ENCODE measurements around the gene DPM1.
"Not testable (repeated sequence)": the region's sequence is repeated elsewhere in the genome, so short reads cannot be mapped to it uniquely, and the experiment has no call there.

Gene DPM1

DNA sequence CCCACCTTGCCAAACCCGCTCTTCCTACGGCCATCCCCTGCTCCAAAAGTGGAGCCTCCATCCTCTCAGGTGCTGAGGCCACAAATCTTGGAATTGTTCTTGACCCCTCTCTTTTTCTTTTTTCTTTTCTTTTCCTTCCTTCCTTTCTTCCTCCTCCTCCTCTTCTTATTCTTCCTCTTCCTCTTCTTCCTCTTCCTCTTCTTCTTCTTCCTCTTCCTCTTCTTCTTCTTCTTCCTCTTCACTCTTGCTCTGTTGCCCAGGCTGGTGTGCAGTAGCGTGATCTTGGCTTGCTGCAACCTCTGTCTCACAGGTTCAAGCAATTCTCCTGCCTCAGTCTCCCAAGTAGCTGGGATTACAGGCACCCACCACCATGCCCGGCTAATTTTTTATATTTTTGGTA lies 20.2 kb upstream of the DPM1 start:
- not testable (repeated sequence) for DNase-seq

- DNase-seq = no peak
Observed at GRCh38 chr20:50977066-50978021, 19.0 kb upstream of the DPM1 start.

DNA sequence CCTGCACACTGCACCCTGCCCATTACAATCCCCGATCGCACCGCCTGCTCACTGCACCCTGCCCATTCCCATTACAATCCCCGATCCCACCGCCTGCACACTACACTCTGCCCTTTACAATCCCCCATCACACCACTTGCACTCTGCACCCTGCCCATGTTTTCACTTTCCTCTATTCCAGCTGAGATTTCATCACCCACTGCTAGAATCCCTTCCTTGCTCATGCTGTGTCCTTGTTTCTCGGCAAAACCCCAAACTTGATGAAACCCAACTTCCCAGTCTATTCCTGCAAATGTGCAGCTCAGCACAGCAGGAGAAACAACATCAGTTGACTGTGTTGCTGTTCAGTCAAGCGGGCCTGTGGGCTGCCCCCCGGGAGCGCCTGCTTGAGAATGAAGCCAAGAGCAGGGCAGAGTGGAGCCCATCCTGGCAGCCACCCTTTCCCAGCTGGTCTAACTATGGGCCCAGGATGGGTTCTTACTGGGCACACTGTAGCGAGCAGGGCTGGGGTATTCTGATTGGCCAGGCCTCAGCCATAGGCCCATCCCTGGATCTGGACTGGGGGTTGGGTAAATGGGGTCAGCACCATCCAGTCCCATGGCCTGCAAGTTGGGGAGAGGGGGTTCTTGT lies 17.5 kb upstream of the DPM1 start:
- DNase-seq = no peak

DNA sequence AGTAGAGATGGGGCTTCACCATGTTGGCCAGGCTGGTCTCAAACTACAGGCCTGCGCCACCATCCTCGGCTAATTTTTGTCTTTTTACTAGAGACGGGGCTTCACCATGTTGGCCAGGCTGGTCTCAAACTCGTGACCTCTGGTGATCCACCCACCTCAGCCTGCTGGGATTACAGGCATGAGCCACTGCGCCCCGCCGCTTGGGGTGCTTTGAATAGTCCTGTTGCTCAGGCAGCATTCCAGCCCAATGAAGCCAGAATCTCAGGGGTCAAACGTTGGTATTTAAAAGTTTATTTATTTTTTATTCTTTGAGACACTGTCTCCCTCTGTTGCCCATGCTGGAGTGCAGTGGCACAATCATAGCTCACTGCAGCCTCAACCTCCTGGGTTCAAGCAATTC lies 11.6 kb upstream of the DPM1 start:
- no peak for DNase-seq

DNA sequence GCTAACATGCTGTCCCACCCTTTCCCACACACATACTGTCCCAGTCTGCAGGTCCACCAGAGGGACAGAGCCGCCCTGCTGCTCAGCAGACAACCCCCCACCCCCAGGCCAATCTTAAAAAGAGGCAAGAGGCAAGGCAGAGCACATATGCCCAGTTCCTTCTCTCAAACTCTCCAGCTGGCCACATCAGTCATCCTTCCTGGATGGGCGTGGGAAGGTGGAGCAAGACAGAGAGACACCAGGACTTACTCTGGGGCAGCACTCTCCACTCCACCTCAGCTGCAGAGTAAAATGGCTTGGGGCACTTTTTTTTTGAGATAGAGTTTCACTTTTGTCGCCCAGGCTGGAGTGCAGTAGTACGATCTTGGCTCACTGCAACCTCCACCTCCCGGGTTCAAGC lies 11.1 kb upstream of the DPM1 start:
- no peak for DNase-seq

GRCh38 chr20:50968289-50968688 lies 10.0 kb upstream of the DPM1 start:
- DNase-seq = no peak

- DNase-seq = no peak
Observed at GRCh38 chr20:50967586-50967985, 9.3 kb upstream of the DPM1 start.

DNA sequence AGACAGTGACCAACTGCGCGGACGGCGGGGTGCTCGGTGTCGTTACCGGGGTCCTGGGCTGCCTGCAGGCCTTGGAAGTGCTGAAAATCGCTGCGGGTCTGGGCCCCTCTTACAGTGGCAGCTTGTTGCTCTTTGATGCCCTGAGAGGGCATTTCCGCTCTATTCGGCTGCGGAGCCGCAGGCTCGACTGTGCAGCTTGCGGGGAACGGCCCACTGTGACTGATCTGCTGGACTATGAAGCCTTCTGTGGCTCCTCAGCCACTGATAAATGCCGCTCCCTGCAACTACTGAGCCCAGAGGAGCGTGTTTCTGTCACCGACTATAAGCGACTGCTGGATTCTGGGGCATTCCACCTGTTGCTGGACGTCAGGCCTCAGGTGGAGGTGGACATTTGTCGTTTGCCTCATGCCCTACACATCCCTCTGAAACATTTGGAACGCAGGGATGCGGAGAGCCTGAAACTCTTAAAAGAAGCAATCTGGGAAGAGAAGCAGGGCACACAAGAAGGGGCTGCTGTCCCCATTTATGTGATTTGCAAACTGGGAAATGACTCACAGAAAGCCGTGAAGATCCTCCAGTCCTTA lies 1.3 kb upstream of the DPM1 start:
- no peak for DNase-seq

GRCh38 chr20:50958615-50959542 lies 547 bp upstream of the DPM1 start, which contains the start of gene MOCS3:
Gene MOCS3, plus strand, starts transcription at chr20:50958818. Its CDS starts 25 bp downstream, at chr20:50958843.
- peak; percentile 67 for DNase-seq

DNA sequence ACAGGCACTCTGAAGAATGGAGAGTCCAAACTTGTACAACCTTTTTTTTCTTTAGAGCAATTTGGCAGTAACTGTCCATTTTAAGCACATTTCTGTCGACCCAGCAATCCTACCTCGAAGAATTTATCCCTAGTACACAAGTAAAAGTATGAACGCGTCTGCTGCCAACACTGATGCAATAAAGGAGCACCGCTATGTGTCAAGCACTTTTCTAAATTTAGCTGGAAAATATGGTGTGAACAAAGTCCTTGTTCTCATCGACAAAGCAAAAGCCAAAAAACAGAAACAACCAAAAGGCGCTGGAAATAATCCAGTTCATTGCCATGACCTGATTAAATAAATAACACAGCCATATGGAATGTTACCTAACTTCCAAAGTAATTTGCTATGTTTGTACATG lies 1.1 kb downstream of the DPM1 start:
- DNase-seq = no peak

- DNase-seq = no peak
Observed at GRCh38 chr20:50953821-50954220, 4.5 kb downstream of the DPM1 start.

GRCh38 chr20:50953196-50953595 lies 5.1 kb downstream of the DPM1 start:
- no peak for DNase-seq

GRCh38 chr20:50948132-50948785 lies 10.1 kb downstream of the DPM1 start:
- DNase-seq = no peak

DNA sequence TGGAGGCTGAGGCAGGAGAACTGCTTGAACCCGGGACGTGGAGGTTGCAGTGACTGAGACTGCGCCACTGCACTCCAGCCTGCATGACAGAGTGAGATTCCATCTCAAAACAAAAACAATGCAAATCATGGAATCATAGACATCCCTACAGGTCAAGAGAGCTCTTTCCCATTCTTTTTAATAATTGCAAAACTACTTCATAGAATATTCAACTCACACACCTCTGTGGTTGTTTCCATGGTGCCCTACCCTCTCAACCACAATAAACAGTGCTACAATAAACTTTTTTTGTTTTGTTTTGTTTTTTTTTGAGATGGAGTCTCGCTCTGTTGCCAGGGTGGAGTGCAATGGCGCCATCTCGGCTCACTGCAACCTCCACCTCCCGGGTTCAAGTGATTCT lies 15.3 kb downstream of the DPM1 start:
- no peak for DNase-seq

DNA sequence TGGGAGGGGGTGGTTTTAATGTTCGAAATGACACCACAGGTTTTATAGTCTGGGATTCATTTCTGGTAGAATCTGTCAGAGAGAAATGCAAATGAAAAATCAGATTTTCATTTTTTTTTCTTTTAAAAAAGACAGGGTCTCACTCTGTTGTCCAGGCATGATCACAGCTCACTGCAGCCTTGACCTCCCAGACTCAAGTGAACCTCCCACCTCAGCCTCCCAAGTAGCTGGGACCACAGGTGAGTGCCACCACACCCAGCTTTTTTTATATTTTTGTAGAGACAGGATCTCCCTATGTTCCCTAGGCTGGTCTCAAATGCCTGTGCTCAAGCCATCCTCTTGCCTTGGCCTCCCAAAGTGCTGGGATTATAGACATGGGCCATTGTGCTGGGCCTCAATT lies 24.7 kb downstream of the DPM1 start:
- DNase-seq = no peak

- no peak for DNase-seq
Observed at GRCh38 chr20:50932691-50933280, 25.5 kb downstream of the DPM1 start.

DNA sequence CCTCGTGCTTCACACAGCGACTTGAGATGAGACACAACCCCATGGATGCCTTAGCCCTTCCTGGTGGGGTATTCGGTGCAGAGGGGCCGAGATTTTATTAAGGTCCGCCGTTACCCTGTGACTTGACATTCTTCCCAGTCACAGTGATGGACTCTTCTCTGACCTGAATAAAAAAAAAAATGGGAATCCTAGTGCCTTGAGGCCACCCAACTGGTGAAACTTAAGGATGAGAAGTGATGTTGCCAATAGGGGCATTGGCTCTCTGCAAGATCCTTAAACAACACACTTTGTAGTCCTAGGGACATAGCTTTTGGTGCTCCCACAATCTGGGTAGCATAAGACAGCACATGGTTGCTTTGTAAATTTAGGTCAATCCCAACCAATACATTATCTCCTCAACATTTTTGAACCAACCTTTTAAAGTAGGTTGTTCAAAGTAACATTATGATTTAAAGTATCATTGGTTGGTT lies 26.3 kb downstream of the DPM1 start:
- no peak for DNase-seq

- DNase-seq = peak; percentile 83
Observed at GRCh38 chr20:50931306-50932015, 26.9 kb downstream of the DPM1 start, which contains the start of gene ADNP. Gene ADNP, minus strand, starts transcription at chr20:50931437. Its CDS starts 27,441 bp downstream, at chr20:50903996.

- DNase-seq = no peak
Observed at GRCh38 chr20:50930976-50931305, 27.4 kb downstream of the DPM1 start.

DNA sequence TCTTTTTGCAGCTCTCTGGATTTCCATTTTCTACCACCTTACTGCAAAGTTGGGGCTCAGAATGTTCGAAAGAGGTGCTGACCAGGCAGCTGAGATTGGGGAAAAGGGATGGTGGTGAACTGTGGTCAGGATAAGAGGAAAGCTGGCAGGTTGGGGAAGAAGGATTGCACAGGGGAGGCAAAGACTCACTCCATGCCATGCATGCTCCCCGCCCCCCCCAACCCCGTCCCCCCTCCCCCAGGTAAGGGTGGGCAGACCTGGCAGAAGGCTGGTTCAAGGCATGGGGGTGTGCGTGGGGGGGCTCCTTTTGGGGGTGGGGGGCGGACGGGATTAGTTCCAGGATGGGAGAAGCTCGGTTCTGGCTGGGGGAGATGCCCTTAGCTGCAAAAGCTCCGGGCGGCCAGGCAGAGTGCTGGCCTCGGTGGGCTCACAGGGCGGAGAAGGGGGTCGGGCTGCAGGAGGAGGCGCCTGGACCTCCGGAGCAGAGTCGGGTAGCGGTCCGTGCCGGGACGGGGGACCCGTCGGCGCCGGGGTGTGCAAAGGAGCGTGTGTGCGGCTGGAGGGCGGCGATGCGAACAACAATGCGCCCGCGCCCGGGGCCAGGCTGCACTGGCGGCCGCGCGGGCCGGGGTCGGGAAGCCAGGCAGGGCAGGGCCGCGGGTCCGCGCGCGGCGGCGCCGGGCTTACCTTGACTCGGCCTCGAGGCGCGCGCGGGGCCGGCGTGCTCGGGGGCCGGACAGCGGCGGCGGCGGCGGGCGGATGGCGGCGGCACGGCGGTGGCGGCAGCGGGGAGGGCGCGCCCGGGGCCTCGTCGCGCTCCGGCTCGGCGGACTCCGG lies 28.0 kb downstream of the DPM1 start:
- DNase-seq = no peak
